GM12874 (cell line): ENCODE measurements around the gene TMEM161B.

ENCODE experiments used
- CTCF ChIP-seq: IDR thresholded peaks from 2 replicates; pipeline ENCODE4 v1.5.1; 2011; ENCODE audit warnings: low read depth, mild to moderate bottlenecking, control low read depth, low read length, moderate library complexity; ENCODE audit not compliant: insufficient read depth

Gene TMEM161B

GRCh38 chr5:88195636-88196035 is 73.0 kb downstream of the TMEM161B start:
- no peak for TF ChIP-seq CTCF

- TF ChIP-seq CTCF = no peak
Measured at GRCh38 chr5:88193896-88194295, 74.7 kb downstream of the TMEM161B start.

GRCh38 chr5:88190106-88190834 is 78.4 kb downstream of the TMEM161B start:
- no peak for TF ChIP-seq CTCF

- no peak for TF ChIP-seq CTCF
Measured at GRCh38 chr5:88188458-88189132, 80.0 kb downstream of the TMEM161B start.

GRCh38 chr5:88183255-88183654 is 85.4 kb downstream of the TMEM161B start:
- no peak for TF ChIP-seq CTCF

GRCh38 chr5:88172847-88173758 is 95.5 kb downstream of the TMEM161B start:
- no peak for TF ChIP-seq CTCF

GRCh38 chr5:88159591-88159990 is 109.1 kb downstream of the TMEM161B start:
- TF ChIP-seq CTCF = no peak
